ENCODE measurements around the gene MMP28.

The MMP28 gene

DNA sequence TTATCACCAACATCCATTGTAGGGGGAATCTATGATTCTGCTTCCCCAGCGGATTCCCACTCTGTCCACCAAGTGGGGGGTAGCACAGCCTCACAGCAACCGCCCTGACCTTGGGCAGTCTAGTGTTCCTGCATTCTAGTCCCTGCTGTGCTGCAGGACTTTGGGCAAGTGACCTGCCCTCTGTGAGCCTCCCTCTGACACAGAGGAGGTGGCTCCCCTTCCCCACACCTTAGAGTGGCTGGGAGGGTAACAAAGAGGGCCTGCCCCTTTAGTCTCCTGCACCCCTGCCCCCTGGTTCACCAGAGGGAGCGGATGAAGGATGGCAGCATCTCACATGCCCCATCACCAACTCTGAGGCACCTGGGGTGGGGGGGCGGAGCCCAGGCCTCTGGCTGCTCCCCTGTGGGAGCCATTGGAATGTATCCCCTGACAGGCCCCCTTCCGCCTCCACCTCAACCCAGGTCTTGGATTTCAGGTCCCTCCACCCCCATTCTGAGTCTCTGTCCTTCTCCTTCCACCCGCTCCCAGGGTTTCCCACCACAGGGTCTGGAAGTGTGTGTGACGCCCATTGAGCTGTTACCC lies 52.5 kb downstream of the MMP28 start:
- no peak for DNase-seq (ENCODE audit: low spot score)

DNA sequence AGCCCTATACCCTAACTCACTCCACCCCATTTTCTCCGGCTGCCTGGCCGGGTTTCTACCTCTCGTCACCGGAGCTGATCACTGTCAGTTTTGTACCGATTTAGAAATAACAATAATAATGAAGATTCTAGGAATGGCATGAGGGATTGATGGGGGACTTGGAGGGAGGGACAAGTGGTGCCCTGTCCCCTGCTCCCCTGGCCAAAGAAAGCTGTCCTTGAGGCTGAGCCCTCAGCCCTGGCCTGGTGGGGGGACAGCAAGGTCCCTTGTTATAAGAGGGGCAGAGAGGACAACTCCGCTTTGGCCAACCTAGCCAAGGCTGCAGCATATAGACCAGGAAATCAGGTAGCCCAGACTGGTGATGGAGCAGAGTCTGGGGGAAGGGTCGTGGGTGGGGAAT lies 52.9 kb downstream of the MMP28 start:
- no peak for DNase-seq (ENCODE audit: low spot score)

DNA sequence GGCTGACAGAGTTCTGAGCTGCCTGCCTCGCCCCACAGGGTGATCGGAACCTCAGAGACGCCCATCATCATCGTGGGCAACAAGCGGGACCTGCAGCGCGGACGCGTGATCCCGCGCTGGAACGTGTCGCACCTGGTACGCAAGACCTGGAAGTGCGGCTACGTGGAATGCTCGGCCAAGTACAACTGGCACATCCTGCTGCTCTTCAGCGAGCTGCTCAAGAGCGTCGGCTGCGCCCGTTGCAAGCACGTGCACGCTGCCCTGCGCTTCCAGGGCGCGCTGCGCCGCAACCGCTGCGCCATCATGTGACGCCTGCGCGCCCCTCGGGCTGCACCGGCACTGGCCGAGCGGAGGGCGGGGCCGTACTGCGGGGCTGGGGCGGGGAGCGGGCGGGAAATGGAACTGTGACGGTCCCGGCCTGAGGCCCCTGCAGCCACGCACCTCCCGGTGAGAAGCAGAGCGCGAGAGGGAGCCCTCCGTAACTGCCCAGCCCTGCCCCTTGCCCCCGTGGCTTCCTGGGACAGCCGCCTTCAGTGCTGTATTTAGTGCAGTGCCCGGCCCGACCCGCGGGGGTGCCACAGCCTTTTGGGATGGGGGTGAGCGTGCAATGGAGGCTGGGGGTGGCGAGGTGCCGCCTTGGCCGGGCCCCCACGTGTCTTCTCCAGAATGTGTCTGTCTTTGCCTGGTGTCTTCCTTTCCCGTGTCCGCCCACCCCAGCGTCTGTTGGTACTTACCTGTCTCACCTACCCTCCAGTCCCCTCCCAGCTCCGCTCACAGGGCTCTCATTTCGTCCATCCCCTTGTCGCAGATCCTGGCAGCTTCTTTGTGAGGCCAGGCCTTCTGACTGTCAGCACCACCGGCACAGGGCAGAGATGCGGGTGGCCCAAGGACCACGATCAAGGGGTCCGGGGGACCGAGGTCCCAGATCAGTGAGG lies 54.2 kb downstream of the MMP28 start:
- peak; percentile 62 for DNase-seq (ENCODE audit: low spot score)

DNA sequence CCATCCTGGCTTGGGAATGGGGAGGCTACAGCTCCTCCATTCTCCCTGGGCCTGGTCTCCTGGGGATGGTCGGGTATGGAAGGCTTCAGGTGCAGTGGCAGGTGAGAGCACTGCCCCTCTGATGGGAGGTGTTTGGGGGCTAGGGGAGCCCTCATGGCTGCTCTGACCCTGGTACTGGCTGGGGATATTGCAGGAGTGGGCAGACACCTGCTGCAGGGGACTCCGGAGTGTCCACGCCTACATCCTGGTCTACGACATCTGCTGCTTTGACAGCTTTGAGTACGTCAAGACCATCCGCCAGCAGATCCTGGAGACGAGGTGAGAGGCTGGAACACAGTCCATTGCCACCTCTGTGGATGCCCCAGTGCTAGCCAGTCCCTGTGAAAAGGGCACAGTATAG lies 55.2 kb downstream of the MMP28 start:
- DNase-seq (ENCODE audit: low spot score), result no peak

DNA sequence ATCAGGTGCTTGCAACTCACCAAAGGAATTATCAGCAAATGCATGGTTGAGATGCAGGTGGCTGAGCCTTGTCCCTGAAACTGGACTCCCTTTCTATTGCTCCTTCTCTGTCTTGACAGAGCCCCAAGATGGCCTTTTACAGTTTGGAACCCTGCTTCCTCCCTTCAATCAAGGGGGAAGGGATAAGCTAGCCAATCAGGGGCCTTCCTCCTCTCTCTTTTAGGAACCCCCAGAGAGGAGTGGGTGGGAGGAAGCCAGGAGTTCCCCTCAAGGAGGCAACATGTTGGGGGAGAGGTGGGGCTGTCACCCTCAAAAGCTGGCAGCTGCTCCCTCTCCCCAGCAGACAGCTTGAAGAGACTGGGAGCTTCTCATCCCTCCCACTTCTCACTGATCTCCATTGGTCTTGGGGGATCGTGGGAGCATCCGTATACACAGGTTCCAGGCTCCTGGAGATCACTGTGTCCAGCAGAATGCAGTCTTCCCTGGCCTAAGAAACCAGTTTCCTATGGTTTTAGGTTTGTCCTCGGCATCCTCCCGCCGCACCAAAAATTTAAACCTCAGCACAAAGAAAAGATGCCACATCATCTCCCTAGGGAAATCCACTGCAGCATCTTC lies 56.8 kb downstream of the MMP28 start:
- no peak for DNase-seq (ENCODE audit: low spot score)

DNA sequence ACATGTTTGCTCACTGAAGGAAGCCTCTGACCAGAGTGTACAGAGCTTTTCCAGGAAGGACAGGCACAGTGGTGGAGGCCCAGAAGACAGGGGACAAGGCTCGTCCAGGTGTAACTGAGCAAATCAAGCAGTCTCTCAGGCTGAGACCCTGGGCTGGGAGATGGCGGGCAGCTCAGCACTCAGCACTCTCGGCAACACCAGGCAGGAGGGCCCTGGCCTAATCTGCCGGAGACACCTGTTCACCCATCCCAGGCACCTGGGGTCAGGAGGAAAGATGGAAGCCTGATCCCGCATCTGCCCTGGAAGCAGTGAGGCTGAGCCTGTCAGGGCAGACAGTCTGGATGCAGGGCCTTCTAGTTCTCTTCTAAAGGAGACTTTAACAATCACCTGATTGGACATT lies 59.2 kb downstream of the MMP28 start:
- DNase-seq (ENCODE audit: low spot score), result no peak

DNA sequence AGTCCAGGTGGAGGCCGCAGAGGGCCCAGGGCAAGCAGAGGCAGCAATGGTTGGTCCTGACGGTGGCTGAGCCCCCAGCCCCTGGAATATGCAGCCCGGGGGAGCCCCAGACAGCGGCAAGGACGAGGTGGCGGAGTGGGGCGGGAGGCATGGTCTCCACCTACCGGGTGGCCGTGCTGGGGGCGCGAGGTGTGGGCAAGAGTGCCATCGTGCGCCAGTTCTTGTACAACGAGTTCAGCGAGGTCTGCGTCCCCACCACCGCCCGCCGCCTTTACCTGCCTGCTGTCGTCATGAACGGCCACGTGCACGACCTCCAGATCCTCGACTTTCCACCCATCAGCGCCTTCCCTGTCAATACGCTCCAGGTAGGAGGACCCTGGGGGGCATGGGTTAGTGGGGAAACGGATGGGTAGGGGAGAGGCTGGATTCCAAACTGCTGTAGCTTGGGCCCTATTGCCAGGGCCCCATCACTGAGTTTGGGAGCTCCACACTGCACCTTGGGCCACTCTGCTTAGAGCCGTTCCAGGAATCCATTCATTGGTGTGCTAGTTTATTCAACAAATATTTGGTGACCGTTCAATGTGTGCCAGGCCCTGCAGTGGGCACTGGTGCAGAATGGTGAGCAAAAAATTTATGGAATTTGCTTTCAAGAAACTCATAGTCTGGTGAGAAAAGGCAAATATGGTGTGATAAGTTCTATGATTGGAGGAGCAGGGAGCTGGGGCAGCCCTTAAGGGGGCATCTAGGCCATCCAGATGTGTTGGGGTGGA lies 60.2 kb downstream of the MMP28 start:
- DNase-seq (ENCODE audit: low spot score), result no peak

DNA sequence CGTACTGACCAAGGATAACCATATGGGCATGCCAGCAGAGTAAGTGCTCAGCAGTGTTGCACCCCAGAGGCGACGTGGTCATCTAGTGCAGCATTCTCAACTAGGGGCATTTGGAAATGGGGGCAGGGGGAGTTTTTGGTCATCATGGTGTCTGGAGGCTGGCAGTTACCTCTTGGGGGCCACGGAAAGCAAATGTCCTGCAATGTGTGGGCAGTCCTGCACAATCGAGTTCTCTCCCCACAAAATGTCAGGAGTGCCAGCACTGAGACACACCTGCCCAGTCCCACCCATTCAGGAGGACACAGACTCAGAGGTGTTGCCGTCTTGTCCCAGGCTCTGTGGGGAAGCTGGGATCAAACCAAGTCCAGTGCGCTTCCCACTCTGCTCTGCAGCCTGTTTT lies 61.0 kb downstream of the MMP28 start:
- no peak for DNase-seq (ENCODE audit: low spot score)

DNA sequence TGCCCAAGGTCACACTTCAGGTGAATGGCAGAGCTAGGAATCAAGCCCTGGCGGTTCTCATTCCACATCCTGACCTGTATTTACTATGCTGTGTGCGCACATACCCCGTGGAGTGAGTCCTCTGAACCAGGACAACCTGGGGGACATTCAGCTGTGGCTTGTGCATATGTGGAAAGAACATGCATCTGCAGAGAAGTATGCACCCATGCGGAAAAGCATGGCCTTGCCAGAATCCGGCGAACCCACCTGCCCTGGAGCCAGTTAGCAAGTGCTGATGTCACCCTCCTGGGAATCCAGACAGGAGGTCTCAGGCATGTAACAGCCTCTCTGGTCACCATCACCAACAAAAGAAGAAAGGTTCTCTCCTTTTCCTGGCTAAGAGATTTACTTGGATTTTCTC lies 62.1 kb downstream of the MMP28 start:
- no peak for DNase-seq (ENCODE audit: low spot score)

DNA sequence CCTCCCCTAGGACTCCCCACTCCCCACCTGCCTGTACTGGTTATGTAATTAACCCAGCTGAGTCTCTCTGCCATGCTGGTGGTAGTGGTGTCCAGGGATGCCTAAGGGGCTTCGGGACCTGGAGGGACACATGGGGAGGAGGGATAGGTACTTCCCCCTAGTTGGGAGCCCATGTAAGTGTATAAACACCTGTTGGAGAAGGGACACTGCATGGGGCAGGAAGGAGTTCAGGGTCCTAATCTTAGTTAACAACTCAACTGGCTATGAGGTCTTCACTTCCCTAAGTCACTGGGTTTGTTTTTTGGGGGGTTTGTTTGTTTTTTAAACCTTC lies 62.7 kb downstream of the MMP28 start:
- DNase-seq (ENCODE audit: low spot score), result no peak

DNA sequence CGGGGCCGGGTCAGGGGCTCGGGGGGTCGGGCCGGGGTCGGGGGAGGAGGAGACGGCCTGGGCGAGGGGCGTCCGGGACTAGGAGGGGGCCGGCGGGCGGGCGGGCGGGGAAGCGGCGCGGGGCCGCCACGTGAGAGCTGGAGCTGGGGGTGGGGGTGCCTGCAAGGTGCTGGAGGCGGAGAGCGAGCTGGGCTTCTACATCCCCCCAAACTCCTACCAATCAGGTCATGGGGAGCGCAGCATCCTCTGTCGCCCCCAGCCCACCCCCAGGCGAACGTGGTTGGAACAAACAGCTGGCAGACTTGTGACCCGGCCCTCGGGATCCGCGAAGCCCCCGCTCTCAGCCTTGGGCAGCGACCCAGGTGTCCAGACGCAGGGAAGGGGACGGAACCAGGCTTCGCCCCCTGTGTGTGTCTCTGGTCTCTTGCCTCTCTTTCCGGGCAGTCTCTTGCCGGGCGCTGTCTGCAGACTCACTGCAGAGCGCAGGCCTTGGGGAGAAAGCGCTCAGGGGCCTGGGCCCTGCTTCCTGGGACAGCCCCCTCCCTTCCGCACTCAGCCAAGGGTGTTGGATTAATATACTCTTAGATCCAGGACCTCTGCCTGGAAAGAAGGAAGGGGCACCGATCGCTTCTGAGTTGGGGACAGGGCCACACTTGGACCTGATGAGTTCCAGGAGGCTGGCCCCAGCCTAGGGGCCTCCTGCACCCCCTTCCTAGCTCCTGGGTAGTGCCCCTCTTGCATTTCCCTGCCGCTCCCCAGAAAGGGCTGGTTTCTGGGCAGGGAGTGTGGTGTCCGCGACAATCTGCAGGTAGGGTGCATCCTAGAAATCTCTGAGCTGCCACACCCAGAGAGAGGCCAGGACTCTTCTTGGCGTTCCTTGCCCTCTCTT lies 63.3 kb downstream of the MMP28 start:
- peak; percentile 85 for DNase-seq (ENCODE audit: low spot score)

DNA sequence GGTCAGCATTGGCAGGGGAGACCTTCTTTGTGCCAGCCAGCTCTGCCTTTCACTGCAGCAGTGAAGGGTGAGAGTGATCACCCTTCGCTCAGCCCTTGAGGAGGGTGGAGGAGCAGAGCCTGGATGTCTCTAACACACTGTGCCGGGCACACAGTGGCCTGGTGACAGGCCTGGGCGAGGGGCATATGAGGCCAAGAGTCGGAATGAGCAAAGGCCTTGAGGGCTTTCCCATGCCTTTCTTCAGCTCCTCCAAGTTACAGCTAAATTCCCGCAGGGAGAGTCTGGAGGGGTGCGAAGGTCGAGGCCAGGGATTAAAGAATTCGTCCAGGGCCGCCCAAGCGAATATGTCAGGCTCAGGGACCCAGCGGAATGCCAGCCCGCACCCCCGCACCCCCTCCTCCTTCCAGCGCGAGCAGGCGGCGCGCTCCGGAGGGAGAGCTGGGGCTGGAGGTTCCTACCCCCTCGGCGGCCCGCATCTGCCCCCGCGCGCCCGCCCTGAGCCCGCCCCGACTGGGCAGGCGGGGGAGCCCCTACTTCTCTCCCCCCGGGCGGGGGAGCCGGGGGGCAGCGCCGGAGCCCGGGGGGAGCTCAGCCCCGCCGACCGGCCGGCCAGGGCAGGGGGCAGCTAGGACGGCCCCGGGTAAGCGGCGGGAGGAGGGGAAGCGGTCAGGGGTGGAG lies 64.1 kb downstream of the MMP28 start, which contains the start of gene RASL10B:
Gene RASL10B, plus strand, starts transcription at position 401 of the 678 bp plus-strand sequence. CDS start 3,546 bp downstream, outside the sequence.
- DNase-seq (ENCODE audit: low spot score), result peak; percentile 96

DNA sequence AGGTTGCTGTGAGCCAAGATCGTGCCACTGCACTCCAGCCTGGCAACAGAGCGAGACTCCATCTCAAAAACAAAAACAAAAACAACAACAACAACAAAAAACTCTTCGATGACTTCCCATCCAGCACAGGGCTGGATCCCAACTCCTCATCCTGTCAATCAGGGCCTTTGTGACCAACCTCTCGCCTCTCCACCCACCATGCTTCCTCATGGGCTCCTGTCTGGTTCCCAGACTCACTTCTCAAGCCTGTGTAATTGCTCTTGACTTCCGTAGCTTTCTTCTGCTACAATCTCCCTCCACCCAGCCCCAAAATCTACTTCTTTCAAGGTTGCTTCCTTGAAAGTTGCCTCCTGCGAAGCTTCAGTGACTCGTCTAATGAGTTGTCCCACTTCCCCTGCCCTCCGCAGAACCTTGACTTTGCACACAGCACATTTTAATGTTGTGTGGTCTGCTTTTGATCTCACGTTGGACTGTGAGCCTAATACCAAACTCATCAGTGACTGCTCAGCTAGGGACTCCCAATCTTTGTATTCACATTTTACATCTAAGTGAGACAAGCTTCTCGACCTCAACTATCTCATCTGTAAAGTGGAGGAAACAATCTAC lies 64.9 kb downstream of the MMP28 start:
- no peak for DNase-seq (ENCODE audit: low spot score)

DNA sequence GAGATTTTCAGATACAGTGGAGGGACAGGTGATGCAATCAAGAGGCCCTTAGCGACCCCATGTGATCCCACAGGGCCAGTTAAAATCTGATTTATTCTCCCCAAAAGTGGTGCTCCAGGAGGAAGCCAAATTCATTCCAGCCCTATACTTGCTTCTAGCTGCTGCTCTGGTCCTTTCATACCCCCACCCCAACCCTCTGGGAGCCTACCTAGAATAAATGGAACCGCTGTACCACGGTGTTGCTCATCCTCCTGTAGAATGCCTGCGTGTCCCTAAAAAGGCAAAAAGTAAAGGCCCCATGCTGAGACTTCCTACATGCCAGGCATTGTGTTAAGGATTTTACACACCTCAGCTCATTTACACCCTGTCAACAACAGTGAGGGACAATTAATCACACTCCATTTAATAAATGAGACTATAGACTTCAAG lies 66.0 kb downstream of the MMP28 start:
- no peak for DNase-seq (ENCODE audit: low spot score)

DNA sequence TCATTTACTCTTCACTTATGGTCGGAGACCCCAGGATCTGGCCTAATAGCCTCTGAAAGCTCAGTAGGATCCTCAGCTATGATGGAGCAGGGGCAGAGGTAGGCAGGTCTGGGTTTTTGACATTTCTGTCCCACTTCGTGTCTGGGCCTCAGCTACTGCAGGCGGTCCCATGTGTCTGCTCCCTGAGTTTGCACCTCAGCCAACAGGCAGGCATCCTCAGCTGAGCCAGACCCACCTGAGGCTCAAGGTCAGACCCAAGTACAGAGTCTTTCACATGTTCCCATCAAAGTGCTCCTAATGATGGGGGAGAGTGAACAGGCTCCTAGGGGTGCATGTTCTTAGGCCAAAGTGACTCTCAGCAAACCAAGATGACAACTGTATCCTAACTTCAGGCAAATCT lies 66.9 kb downstream of the MMP28 start:
- DNase-seq (ENCODE audit: low spot score), result no peak

DNA sequence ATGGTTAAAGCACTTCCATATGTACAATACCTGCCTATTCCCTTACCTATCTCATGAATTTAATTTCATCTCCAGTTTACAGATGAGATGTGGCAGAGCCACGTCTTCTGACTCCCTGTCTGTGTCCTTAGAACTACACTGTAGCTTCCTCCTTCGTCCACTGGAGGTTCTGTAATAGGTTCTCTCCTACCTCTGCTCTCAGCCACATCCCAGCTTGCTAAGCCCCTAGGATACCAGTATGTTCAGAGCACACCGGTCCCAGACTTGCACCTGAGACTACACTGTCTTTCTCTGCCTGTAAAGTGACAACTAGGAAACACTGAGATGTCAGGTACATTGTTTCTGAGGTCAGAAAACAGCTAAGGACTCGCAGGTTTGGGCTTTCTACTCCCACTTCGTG lies 67.8 kb downstream of the MMP28 start:
- no peak for DNase-seq (ENCODE audit: low spot score)

DNA sequence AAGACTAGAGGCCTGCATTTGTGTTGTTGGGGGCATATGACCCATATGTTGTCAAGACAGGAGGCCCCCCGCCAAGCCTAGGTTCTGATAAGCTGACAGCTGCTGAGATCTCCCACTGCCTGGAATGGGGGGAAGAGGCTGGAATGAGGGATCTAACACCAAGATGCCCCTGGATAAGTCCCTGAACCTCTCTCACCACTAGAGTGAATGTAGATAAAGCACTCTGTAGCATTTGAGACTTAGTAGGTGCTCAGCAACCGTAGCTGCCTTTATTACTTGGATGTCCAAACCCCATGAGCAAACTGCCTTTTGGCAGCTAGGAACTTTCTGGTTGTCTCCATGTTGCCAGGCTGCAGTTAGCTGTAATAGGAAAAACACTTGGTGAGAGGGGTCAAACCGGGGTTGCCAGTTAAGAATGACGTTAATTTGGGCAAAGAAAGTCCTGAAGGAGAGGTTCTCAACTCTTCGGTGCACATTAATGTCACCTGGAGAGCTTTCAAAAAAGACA lies 68.4 kb downstream of the MMP28 start:
- no peak for DNase-seq (ENCODE audit: low spot score)

DNA sequence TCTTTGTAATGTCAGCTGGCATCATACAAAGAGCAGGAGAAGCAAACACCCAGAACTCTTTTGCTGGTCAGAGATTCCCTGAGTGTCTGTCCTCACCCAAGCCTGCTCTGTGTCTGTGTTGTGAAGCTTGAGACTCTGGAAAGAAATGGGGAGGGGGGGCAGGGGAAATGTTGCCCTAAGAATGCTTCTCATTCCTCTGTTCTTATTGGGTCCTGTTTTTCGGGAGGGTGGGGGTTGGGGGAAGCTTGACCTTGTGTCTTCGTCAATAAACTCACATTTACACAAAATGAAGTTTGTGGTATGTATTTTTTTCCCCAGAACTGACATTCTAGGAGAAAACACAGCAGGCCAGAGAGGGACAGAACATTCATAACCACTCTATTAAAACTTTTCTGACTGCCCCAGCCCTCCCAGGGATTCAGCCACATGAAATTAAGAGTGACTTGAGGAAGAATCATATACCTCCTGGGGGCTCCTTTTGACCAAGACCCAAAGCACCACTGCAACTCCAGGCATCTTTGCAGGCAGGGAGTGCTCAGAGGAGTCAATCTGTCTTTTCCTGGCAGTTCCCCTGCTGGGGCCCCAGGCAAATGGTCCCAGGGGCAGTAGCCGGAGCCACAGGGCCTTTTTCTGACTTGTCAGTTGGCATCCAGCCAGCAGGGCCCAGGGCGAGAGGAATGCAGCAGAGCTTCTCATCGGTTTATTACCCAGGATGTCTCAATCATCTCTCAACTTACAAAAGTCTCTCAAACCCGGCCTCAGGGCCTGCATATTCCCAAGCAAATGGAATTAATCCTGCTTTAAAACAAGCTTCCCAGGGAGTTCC lies 69.1 kb downstream of the MMP28 start:
- no peak for DNase-seq (ENCODE audit: low spot score)

DNA sequence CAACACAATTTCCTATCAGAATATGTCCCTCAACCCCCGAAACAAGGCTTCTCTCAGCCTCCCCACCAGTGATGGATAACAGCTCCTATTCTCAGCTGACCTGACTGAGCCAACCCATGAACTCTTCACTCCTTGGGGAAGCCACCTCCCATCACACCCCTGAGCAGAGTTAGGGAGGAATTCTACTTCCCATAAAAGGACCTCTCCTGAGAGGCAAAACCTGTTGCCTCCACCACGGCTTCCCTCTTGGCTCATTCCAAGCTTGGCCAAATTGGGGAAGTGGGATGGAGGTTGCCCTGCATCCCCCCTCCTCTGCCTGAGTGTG lies 69.7 kb downstream of the MMP28 start:
- no peak for DNase-seq (ENCODE audit: low spot score)
